Spleen (tissue), 11 donors: ENCODE results near the gene FOXRED2. TPM values are rescaled to one million over a fixed set of nuclear protein-coding genes. Genes with fewer than 3 reads are reported as not detected.

ENCODE experiments used
- DNase-seq: peaks from one replicate; pipeline ENCODE4 v3.0.0-alpha.2; 2020
- H3K27ac ChIP-seq, 8 donors: fragments of 200-600 bp; sonication (generic) in 7 of 8; 1 replicate in 4 of 8; 2 replicates in 4 of 8; pipeline versions ENCODE4 v1.5.0 to v1.8.0; 2016 to 2021; ENCODE audit warnings: inconsistent platforms in 4 of 8, mild to moderate bottlenecking in 4 of 8, moderate library complexity in 1 of 8
- H3K27me3 ChIP-seq, 7 donors: fragments of 200-600 bp; sonication (generic) in 6 of 7; replicated peaks in 1 of 7; 1 replicate in 4 of 7; 2 replicates in 3 of 7; pipeline versions ENCODE4 v1.5.0 to v1.8.0; 2016 to 2021; ENCODE audit warnings: inconsistent platforms in 3 of 7, mild to moderate bottlenecking in 1 of 7
- H3K36me3 ChIP-seq, 6 donors: fragments of 200-600 bp; sonication (generic) in 5 of 6; 1 replicate in 4 of 6; 2 replicates in 2 of 6; pipeline versions ENCODE4 v1.5.0 to v1.8.0; 2016 to 2021; ENCODE audit warnings: inconsistent platforms in 2 of 6
- H3K4me1 ChIP-seq, 6 donors: fragments of 200-600 bp; sonication (generic) in 5 of 6; 1 replicate in 3 of 6; 2 replicates in 3 of 6; pipeline versions ENCODE4 v1.5.0 to v1.8.0; 2016 to 2021; ENCODE audit warnings: inconsistent platforms in 3 of 6
- H3K4me3 ChIP-seq, 8 donors: fragments of 200-600 bp; sonication (generic) in 7 of 8; 1 replicate in 4 of 8; 2 replicates in 4 of 8; pipeline versions ENCODE4 v1.5.0 to v1.8.0; 2016 to 2021; ENCODE audit warnings: inconsistent platforms in 4 of 8, mild to moderate bottlenecking in 4 of 8, moderate library complexity in 2 of 8
- H3K9me3 ChIP-seq, 8 donors: fragments of 200-600 bp; sonication (generic) in 7 of 8; 1 replicate in 4 of 8; 2 replicates in 4 of 8; pipeline versions ENCODE4 v1.5.0 to v1.8.0; 2016 to 2021; ENCODE audit warnings: inconsistent platforms in 4 of 8
- CTCF ChIP-seq, 11 experiments: fragments of 200-600 bp in 7 of 11; fragments of 450-650 bp in 4 of 11; sonication (generic) in 4 of 11; IDR thresholded peaks in 8 of 11; conservative IDR thresholded peaks in 3 of 11; 1 replicate in 7 of 11; 2 replicates in 4 of 11; pipeline versions ENCODE4 v1.4.0 to v1.8.0; 2016 to 2021; ENCODE audit warnings: antibody characterized with exemption in 11 of 11, inconsistent platforms in 4 of 11, mild to moderate bottlenecking in 1 of 11
- POLR2A ChIP-seq, 3 donors: fragments of 450-650 bp; IDR thresholded peaks; one replicate each; pipeline ENCODE4 v1.5.1; 2017; ENCODE audit warnings: antibody characterized with exemption in 3 of 3, mild to moderate bottlenecking in 1 of 3
- POLR2AphosphoS5 ChIP-seq, 3 donors: sonication (generic); formaldehyde crosslinking; IDR thresholded peaks; one replicate each; pipeline ENCODE4 v1.5.1; 2017; ENCODE audit warnings: antibody characterized with exemption in 3 of 3
- whole genome bisulfite sequencing, 5 donors: extraction: QIAGEN DNeasy Blood & Tissue Kit in 3 of 5; methylation state at CpG; one replicate each; pipeline versions ENCODE4 v1.1.5 to v1.1.7; 2013 to 2018; 5-methylcytosine and 5-hydroxymethylcytosine counted together
- intact Hi-C: fragments of 100-400 bp; cut with DNase I; formaldehyde crosslinking; loops from one replicate; pipeline ENCODE4 v1.15.0; 2023; ENCODE audit warnings: low total_unique reads
- polyA plus RNA-seq, 3 donors: library from polyadenylated mRNA; stranded (reverse); fragments of 200-250 nt; gene quantifications; one replicate each; pipeline ENCODE4 v1.2.1, GENCODE V29; 2013
- total RNA-seq, 7 donors: library from RNA; depleted of rRNA in 3 of 7; stranded (reverse); fragments of >200 nt in 3 of 7; fragmentation: NEBNext Ultra II Directional in 4 of 7; extraction: Animal tissue kit (Norgen Biotek cat#: 25700) in 4 of 7; gene quantifications; one replicate each; pipeline versions ENCODE4 v1.1.0 to v1.2.1, GENCODE V29; 2016 to 2021
- donor health status: healthy with polysubstance abuse.
- donor health status: DM: no; HTN: no; CAD: no; lungs with moderate emphysema.
- donor health status: DM: no; HTN: no; CAD: no.
- donor health status: Bipolar disorder and iron deficiency.
- donor health status: healthy.
- donor health status: DM: no; HTN: no; CAD: no.
- donor health status: DM: yes; HTN: yes; CAD: no.

FOXRED2 gene
- total and polyA plus RNA-seq, 10 donors, result 1.1 to 42.0 (median 26.3) TPM

DNA sequence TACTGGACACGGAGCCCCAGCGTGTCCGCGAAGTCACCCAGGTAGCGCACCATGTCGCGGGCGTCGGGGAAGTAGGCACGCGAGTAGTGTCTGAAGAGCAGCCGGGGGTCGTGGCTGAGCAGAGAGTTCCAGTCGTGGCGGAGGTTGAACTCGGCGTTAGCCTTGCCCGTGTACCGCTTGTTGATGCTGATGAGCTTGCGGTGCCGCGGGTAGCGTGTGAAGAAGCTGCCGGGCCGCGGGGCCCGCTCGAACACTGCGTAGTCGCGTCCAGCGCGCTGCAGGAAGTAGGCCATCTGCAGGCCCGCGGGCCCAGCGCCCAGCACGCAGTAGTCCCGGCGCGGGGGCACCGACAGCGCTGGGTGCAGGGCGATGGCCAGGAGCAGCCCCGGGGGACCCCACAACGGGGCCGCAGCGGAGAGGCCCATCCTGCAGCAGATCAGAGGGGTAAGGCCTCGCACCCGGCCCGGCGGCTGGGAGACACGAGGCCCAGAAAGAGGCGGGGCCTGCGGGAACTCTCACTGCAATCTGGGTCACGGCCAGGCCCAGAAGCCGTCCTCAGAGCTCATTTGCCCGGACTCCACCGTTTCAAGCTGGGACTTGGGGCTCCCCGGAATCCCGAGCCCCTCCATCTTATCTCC, 723 bp downstream of the FOXRED2 start:
- no peak for TF ChIP-seq POLR2A (IDR thresholded peaks at IDR 0.05)
- no peak for TF ChIP-seq CTCF (IDR thresholded peaks at IDR 0.05 in 8 of 11, conservative IDR thresholded peaks at IDR 0.05 in 3 of 11)
- no peak for TF ChIP-seq POLR2AphosphoS5 (IDR thresholded peaks at IDR 0.05)
- Histone ChIP-seq H3K36me3 (peaks cover 0 to 29% (median 12%) of the 10 kb centered on the region in 6 donors), H3K27ac (peak overlapping the region in 7 of 8 donors; percentile 3 to 88 (median 84)), H3K4me1 (peaks cover 10 to 45% (median 21%) of the 10 kb centered on the region in 6 donors), H3K9me3 (no peaks in the 10 kb centered on the region), H3K27me3 (no peaks in the 10 kb centered on the region), H3K4me3 (peak overlapping the region in 7 of 8 donors; percentile 63 to 90 (median 70))
- DNase-seq, result peak; percentile 80
- intact Hi-C loops, result no loop called here
- WGBS, 5 donors, result 95 to 97% (median 96%) methylated on average over 46 to 60 of the region's 60 CpGs

DNA sequence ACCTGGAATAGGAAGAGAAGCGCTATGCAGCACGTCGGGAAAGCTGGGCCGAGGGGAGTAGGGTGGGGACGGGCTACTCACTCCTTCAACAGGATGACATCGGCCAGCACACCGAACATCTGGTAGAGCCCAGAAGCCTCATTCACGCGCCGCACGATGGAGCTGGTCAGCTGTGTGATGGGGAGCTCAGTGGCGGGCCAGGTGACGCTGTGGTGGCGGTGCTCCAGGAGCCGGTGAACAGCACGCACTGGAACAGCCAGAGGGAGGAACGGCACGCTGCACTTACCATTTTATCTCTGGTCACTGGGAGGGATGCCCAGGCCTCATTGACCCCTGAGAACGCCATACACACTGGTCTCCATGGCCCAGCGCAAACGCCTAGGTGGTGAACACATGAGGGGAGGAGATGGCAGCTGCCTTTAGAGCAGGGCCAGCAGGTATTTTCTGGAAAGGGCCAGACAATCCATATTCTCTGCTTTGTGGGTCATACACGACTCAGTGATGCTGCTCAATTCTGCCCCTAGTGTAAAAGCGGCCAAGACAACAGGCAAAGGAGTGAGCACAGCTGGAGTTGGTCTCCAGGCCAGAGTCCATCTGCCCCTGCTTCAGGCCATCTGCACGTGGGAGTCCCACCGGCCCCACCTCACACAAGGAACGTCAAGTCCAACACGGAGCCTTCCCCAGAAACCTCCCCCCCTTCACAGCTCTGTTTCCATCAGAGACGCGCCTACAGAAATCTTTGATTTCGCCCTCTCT, 8.8 kb downstream of the FOXRED2 start:
- WGBS, 5 donors, result 87 to 96% (median 94%) methylated on average over 19 to 30 of the region's 30 CpGs

GRCh38 chr22:36493690-36494110, 13.1 kb downstream of the FOXRED2 start:
- WGBS, 5 donors, result 26 to 45% (median 28%) methylated on average over 11 to 16 of the region's 16 CpGs
- peak; percentile 49 to 78 (median 72) for TF ChIP-seq POLR2AphosphoS5 (IDR thresholded peaks at IDR 0.05)
- no peak for TF ChIP-seq POLR2A (IDR thresholded peaks at IDR 0.05)
- peak in 2 of 11 experiments; percentile 34 to 48 for TF ChIP-seq CTCF (IDR thresholded peaks at IDR 0.05 in 8 of 11, conservative IDR thresholded peaks at IDR 0.05 in 3 of 11)
- Histone ChIP-seq H3K27ac (peak overlapping the region in 4 of 8 donors; percentile 18 to 61 (median 48)), H3K4me3 (peak overlapping the region in 1 of 8 donors; percentile 35), H3K36me3 (peaks cover 0 to 82% (median 6%) of the 10 kb centered on the region in 6 donors), H3K4me1 (peaks cover 3 to 35% (median 25%) of the 10 kb centered on the region in 6 donors), H3K9me3 (no peaks in the 10 kb centered on the region), H3K27me3 (no peaks in the 10 kb centered on the region)
- intact Hi-C loops, result no loop called here
- DNase-seq, result peak; percentile 84

More for the DNA sequence above, 8.8 kb downstream of the FOXRED2 start:
- DNase-seq, result no peak
- H3K27ac ChIP-seq, result no peak overlapping the region
- intact Hi-C loops, result no loop called here
- H3K4me3 ChIP-seq, result no peak overlapping the region
- H3K9me3 ChIP-seq, result no peaks in the 10 kb centered on the region
- TF ChIP-seq POLR2AphosphoS5 (IDR thresholded peaks at IDR 0.05) (no peak), POLR2A (IDR thresholded peaks at IDR 0.05) (no peak), CTCF (IDR thresholded peaks at IDR 0.05 in 8 of 11, conservative IDR thresholded peaks at IDR 0.05 in 3 of 11) (no peak)
- peaks cover 0 to 17% (median 14%) of the 10 kb centered on the region in 6 donors for H3K4me1 ChIP-seq
- H3K36me3 ChIP-seq, result peaks cover 0 to 60% (median 0%) of the 10 kb centered on the region in 6 donors
- no peaks in the 10 kb centered on the region for H3K27me3 ChIP-seq

DNA sequence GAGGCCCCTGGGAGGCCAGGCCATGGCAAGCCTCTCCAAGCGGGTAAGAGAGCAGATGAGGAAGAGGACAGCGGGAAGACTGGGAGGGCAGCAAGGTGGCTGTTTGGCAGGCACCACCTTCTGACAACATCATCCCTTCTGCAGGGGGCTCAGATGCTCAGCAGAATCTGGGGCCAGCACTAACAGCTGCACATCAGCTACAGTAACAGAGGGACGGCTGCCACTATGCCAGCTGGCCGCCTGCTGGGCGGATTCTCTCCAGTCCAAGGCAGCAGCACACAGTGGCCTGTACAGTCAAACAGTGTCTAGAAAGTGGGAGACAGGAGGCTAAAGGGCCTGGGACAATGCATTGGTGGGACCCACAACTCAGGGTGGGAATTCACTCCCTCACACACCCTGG, 14.7 kb downstream of the FOXRED2 start:
- no peak overlapping the region for H3K27ac ChIP-seq
- TF ChIP-seq POLR2A (IDR thresholded peaks at IDR 0.05) (no peak), CTCF (IDR thresholded peaks at IDR 0.05 in 8 of 11, conservative IDR thresholded peaks at IDR 0.05 in 3 of 11) (no peak), POLR2AphosphoS5 (IDR thresholded peaks at IDR 0.05) (no peak)
- H3K27me3 ChIP-seq, result no peaks in the 10 kb centered on the region
- peaks cover 0 to 4% (median 0%) of the 10 kb centered on the region in 8 donors for H3K9me3 ChIP-seq
- peaks cover 3 to 35% (median 25%) of the 10 kb centered on the region in 6 donors for H3K4me1 ChIP-seq
- H3K4me3 ChIP-seq, result no peak overlapping the region
- DNase-seq, result no peak
- WGBS, 5 donors, result 74 to 87% (median 82%) methylated on average over 2 to 5 of the region's 5 CpGs
- H3K36me3 ChIP-seq, result peaks cover 0 to 77% (median 6%) of the 10 kb centered on the region in 6 donors
- intact Hi-C loops, result no loop called here
